Nephron (organoid): Measurements from ENCODE around the gene AK8.

Source experiments
- H3K27ac Mint-ChIP-seq, 3 experiments: 2 replicates each; pipeline ENCODE4 v1.8.0; 2020; ENCODE audit warnings: mixed read lengths in 3 of 3, mild to moderate bottlenecking in 2 of 3, moderate library complexity in 1 of 3
- H3K27me3 Mint-ChIP-seq: 2 replicates; pipeline ENCODE4 v1.8.0; 2021; ENCODE audit warnings: low read depth, mild to moderate bottlenecking, moderate library complexity, mixed read lengths
- H3K36me3 Mint-ChIP-seq: 2 replicates; pipeline ENCODE4 v1.8.0; 2020; ENCODE audit warnings: low read depth, mixed read lengths
- H3K4me1 Mint-ChIP-seq: 2 replicates; pipeline ENCODE4 v1.8.0; 2020; ENCODE audit warnings: mixed read lengths
- H3K4me3 Mint-ChIP-seq, 3 experiments: 2 replicates each; pipeline ENCODE4 v1.8.0; 2020; ENCODE audit warnings: mild to moderate bottlenecking in 3 of 3, mixed read lengths in 3 of 3, moderate library complexity in 2 of 3
- H3K9me3 Mint-ChIP-seq: 2 replicates; pipeline ENCODE4 v1.8.0; 2020; ENCODE audit warnings: mixed read lengths
- TF ChIP-seq, protein P1 (sequence below), 3 experiments: fragments of 200-600 bp; sonication (generic); IDR thresholded peaks; one replicate each; pipeline ENCODE4 v1.5.0; 2021; ENCODE audit warnings: antibody characterized with exemption in 3 of 3; ENCODE audit not compliant: unreplicated experiment in 3 of 3

Gene AK8

GRCh38 chr9:132708769-132709430 lies 169.2 kb downstream of the AK8 start:
- Mint-ChIP-seq H3K9me3 (no peaks in the 10 kb centered on the region), H3K4me1 (no peaks in the 10 kb centered on the region), H3K36me3 (no peaks in the 10 kb centered on the region), H3K4me3 (no peak overlapping the region), H3K27me3 (peaks cover 10% of the 10 kb centered on the region), H3K27ac (no peak overlapping the region)
- TF ChIP-seq, protein P1, sequence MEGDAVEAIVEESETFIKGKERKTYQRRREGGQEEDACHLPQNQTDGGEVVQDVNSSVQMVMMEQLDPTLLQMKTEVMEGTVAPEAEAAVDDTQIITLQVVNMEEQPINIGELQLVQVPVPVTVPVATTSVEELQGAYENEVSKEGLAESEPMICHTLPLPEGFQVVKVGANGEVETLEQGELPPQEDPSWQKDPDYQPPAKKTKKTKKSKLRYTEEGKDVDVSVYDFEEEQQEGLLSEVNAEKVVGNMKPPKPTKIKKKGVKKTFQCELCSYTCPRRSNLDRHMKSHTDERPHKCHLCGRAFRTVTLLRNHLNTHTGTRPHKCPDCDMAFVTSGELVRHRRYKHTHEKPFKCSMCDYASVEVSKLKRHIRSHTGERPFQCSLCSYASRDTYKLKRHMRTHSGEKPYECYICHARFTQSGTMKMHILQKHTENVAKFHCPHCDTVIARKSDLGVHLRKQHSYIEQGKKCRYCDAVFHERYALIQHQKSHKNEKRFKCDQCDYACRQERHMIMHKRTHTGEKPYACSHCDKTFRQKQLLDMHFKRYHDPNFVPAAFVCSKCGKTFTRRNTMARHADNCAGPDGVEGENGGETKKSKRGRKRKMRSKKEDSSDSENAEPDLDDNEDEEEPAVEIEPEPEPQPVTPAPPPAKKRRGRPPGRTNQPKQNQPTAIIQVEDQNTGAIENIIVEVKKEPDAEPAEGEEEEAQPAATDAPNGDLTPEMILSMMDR (IDR thresholded peaks at IDR 0.05; ENCODE audit: unreplicated experiment in 3 of 3) = no peak

DNA sequence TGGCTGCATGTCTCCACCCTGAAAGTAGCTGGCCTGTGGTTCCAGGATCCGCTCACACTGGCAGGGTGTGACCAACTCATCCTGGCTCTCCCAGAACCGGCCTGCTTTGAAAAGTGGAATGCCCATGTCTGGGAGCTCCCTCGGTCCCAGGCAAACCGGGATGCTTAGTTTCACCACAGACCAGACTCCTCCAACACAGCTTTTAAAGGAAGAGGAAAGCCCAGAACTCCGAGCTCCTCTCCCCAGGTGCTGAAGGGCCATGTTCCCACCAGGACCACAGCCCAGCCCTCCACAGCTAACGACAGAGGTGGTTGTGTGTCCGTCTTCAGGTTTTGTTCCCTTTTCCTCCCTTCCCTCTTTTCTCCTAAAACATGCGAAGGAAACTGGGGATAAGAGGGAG lies 169.8 kb downstream of the AK8 start:
- Mint-ChIP-seq H3K36me3 (no peaks in the 10 kb centered on the region), H3K4me1 (no peaks in the 10 kb centered on the region), H3K9me3 (peaks cover 3% of the 10 kb centered on the region), H3K27ac (no peak overlapping the region), H3K4me3 (no peak overlapping the region), H3K27me3 (peaks cover 10% of the 10 kb centered on the region)
- TF ChIP-seq, protein P1 (IDR thresholded peaks at IDR 0.05; ENCODE audit: unreplicated experiment in 3 of 3) = no peak

- Mint-ChIP-seq H3K4me3 (no peak overlapping the region), H3K4me1 (no peaks in the 10 kb centered on the region), H3K9me3 (peaks cover 11% of the 10 kb centered on the region), H3K27me3 (no peaks in the 10 kb centered on the region), H3K36me3 (no peaks in the 10 kb centered on the region), H3K27ac (no peak overlapping the region)
- TF ChIP-seq, protein P1 (IDR thresholded peaks at IDR 0.05; ENCODE audit: unreplicated experiment in 3 of 3) = no peak
These were observed 174.7 kb downstream of the AK8 start for GRCh38 chr9:132703336-132703735.

GRCh38 chr9:132702254-132702653 lies 175.8 kb downstream of the AK8 start:
- peaks cover 3% of the 10 kb centered on the region for H3K36me3 Mint-ChIP-seq
- no peaks in the 10 kb centered on the region for H3K27me3 Mint-ChIP-seq
- TF ChIP-seq, protein P1 (IDR thresholded peaks at IDR 0.05; ENCODE audit: unreplicated experiment in 3 of 3) = no peak
- H3K4me1 Mint-ChIP-seq = no peaks in the 10 kb centered on the region
- H3K4me3 Mint-ChIP-seq = no peak overlapping the region
- no peak overlapping the region for H3K27ac Mint-ChIP-seq
- peaks cover 22% of the 10 kb centered on the region for H3K9me3 Mint-ChIP-seq

DNA sequence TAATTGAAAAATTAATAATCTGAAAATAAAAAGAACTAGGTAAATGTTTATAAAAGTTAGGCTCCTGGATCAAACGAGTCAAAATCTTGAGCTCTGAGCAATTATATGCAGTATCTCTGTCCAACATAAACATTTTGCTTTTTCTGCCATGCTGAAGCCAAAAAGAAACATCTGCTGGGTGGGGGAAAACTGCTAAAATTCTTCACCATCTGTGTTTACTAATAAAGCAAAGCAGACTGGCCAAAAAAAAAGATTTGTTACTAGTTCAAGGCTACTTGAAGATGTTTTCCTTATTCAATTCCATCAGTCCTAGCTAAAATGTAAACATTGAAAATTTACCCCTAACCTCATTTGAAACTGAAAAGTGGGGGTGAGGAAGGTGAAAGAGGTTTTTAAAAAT lies 178.1 kb downstream of the AK8 start:
- TF ChIP-seq, protein P1 (IDR thresholded peaks at IDR 0.05; ENCODE audit: unreplicated experiment in 3 of 3) = no peak
- Mint-ChIP-seq H3K36me3 (peaks cover 7% of the 10 kb centered on the region), H3K27ac (no peak overlapping the region), H3K4me3 (no peak overlapping the region), H3K4me1 (no peaks in the 10 kb centered on the region), H3K27me3 (no peaks in the 10 kb centered on the region), H3K9me3 (peaks cover 40% of the 10 kb centered on the region)

DNA sequence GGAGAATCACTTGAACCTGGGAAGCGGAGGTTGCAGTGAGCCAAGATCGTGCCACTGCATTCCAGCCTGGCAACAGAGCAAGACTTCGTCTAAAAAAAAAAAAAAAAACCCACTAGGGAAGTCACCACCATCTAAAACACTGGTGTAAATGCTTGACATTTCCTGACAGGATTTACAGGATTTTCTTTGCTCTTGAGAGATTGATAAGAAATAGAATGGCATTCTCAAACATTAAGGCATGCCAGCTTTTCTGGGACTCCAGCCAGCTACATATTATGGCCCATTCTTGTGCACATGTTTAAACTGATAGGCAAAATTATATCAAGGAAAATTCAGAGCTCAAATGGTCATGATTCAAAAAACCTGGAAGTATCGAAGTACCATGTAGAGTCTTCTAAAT lies 179.1 kb downstream of the AK8 start:
- Mint-ChIP-seq H3K36me3 (peaks cover 16% of the 10 kb centered on the region), H3K4me1 (no peaks in the 10 kb centered on the region), H3K4me3 (no peak overlapping the region), H3K27me3 (no peaks in the 10 kb centered on the region), H3K9me3 (peaks cover 49% of the 10 kb centered on the region), H3K27ac (no peak overlapping the region)
- TF ChIP-seq, protein P1 (IDR thresholded peaks at IDR 0.05; ENCODE audit: unreplicated experiment in 3 of 3) = no peak
